ENCODE results near the gene WDR53. TPM values are rescaled to one million over a fixed set of nuclear protein-coding genes. Genes with fewer than 3 reads are reported as not detected.

Gene WDR53
- total RNA-seq, 1 experiment from 2014 or later: 18.6 TPM

- no peak for DNase-seq (ENCODE audit: low read depth, low spot score)
- intact Hi-C loops (cut with micrococcal nuclease; ENCODE audit: unreplicated experiment): no loop called here
- TF ChIP-seq, protein P1, sequence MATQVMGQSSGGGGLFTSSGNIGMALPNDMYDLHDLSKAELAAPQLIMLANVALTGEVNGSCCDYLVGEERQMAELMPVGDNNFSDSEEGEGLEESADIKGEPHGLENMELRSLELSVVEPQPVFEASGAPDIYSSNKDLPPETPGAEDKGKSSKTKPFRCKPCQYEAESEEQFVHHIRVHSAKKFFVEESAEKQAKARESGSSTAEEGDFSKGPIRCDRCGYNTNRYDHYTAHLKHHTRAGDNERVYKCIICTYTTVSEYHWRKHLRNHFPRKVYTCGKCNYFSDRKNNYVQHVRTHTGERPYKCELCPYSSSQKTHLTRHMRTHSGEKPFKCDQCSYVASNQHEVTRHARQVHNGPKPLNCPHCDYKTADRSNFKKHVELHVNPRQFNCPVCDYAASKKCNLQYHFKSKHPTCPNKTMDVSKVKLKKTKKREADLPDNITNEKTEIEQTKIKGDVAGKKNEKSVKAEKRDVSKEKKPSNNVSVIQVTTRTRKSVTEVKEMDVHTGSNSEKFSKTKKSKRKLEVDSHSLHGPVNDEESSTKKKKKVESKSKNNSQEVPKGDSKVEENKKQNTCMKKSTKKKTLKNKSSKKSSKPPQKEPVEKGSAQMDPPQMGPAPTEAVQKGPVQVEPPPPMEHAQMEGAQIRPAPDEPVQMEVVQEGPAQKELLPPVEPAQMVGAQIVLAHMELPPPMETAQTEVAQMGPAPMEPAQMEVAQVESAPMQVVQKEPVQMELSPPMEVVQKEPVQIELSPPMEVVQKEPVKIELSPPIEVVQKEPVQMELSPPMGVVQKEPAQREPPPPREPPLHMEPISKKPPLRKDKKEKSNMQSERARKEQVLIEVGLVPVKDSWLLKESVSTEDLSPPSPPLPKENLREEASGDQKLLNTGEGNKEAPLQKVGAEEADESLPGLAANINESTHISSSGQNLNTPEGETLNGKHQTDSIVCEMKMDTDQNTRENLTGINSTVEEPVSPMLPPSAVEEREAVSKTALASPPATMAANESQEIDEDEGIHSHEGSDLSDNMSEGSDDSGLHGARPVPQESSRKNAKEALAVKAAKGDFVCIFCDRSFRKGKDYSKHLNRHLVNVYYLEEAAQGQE (IDR thresholded peaks at IDR 0.05; ENCODE audit: insufficient read depth in 1 of 2, low read depth in 2 of 2, low read length in 1 of 2): no peak
- TF ChIP-seq, protein P2, sequence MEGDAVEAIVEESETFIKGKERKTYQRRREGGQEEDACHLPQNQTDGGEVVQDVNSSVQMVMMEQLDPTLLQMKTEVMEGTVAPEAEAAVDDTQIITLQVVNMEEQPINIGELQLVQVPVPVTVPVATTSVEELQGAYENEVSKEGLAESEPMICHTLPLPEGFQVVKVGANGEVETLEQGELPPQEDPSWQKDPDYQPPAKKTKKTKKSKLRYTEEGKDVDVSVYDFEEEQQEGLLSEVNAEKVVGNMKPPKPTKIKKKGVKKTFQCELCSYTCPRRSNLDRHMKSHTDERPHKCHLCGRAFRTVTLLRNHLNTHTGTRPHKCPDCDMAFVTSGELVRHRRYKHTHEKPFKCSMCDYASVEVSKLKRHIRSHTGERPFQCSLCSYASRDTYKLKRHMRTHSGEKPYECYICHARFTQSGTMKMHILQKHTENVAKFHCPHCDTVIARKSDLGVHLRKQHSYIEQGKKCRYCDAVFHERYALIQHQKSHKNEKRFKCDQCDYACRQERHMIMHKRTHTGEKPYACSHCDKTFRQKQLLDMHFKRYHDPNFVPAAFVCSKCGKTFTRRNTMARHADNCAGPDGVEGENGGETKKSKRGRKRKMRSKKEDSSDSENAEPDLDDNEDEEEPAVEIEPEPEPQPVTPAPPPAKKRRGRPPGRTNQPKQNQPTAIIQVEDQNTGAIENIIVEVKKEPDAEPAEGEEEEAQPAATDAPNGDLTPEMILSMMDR (IDR thresholded peaks at IDR 0.05): no peak
- no peak for TF ChIP-seq SIN3A (IDR thresholded peaks at IDR 0.05; ENCODE audit: borderline replicate concordance, insufficient read depth, low read depth, low read length)
- TF ChIP-seq TCF7L2 (IDR thresholded peaks at IDR 0.05; ENCODE audit: low read depth, low read length): no peak
- no peak for TF ChIP-seq POLR2AphosphoS5 (IDR thresholded peaks at IDR 0.05; ENCODE audit: low read depth, low read length)
- in situ Hi-C loops (cut with HindIII; ENCODE audit: low pct_unique_long_range_greater_than_20kb, low sequenced_read_pairs): no loop called here
- Histone ChIP-seq H3K4me3 (ENCODE audit: low read depth in 2 of 2, low read length in 2 of 2) (no peak overlapping the region), H3K27ac (ENCODE audit: low read length) (no peak overlapping the region), H3K9me3 (ENCODE audit: control insufficient read depth, insufficient read depth, low read depth, low read length) (no peaks in the 10 kb centered on the region), H3K36me3 (ENCODE audit: control insufficient read depth, insufficient read depth, low read length) (peaks cover 3% of the 10 kb centered on the region; the same call in 1 of the 2 replicates), H3K4me1 (ENCODE audit: control insufficient read depth, insufficient read depth, low read length) (no peaks in the 10 kb centered on the region), H3K27me3 (ENCODE audit: control insufficient read depth, insufficient read depth, low read length) (no peaks in the 10 kb centered on the region)
- POLR2A ChIA-PET: interaction anchor here (0.7 to 0.9 kb wide), 2 partner anchors 9 to 60 kb away, joined by 3 read pairs; no protein-coding TSS in a partner anchor
- CTCF ChIA-PET: interaction anchor here (0.5 kb wide), 1 partner anchor 335 kb away, joined by 3 read pairs; no protein-coding TSS in a partner anchor
- BruUV-seq (replicated peaks): no TSS peak
- ATAC-seq: peak; percentile 48; the same call in 1 of the 2 replicates
These were observed 21.9 kb upstream of the WDR53 start for GRCh38 chr3:196590279-196590678.

DNA sequence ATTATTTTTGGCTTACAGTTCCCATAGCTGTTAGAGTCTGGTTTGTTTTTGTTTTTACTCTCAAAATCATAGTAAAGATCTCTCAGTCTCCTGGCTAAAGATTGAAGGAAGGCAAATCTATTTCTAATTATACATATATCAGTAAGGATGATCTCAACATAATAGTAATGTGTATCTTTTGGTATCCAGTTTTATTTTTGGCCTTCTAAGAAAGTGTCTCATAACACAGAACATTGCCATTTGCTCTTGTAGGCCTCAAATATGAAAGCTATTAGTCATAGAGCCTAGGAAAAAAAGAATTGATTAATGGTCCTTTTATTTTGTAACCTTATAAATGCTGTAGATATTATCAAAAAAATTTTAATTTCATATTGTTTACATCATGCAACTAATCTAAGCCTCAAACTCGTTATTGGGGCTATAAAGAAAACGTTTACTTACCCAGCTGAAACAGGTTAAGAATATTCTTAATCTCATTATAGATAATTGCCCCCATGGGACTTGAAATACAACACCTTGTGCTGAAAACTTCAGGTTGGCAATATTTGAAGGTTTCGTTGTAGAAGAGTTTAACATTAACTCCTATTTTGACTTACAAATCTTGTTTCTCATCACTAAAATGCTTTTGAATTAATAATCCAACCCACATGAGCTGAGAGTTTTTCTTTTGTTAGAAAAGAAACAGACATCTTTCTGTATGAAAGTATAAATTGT lies 16.8 kb upstream of the WDR53 start:
- H3K4me1 ChIP-seq (ENCODE audit: control insufficient read depth, insufficient read depth, low read length): no peaks in the 10 kb centered on the region
- TF ChIP-seq, protein P1 (IDR thresholded peaks at IDR 0.05; ENCODE audit: insufficient read depth in 1 of 2, low read depth in 2 of 2, low read length in 1 of 2): no peak
- no peak for TF ChIP-seq POLR2AphosphoS5 (IDR thresholded peaks at IDR 0.05; ENCODE audit: low read depth, low read length)
- TF ChIP-seq, protein P2 (IDR thresholded peaks at IDR 0.05): no peak
- no peak for TF ChIP-seq SIN3A (IDR thresholded peaks at IDR 0.05; ENCODE audit: borderline replicate concordance, insufficient read depth, low read depth, low read length)
- TF ChIP-seq TCF7L2 (IDR thresholded peaks at IDR 0.05; ENCODE audit: low read depth, low read length): no peak
- H3K4me3 ChIP-seq (ENCODE audit: low read depth in 2 of 2, low read length in 2 of 2): no peak overlapping the region
- H3K9me3 ChIP-seq (ENCODE audit: control insufficient read depth, insufficient read depth, low read depth, low read length): no peaks in the 10 kb centered on the region
- POLR2A ChIA-PET: no interaction called here
- DNase-seq (ENCODE audit: low read depth, low spot score) (no peak), ATAC-seq (no peak)
- no peaks in the 10 kb centered on the region for H3K27me3 ChIP-seq (ENCODE audit: control insufficient read depth, insufficient read depth, low read length)
- peaks cover 15% of the 10 kb centered on the region; the same call in 1 of the 2 replicates for H3K36me3 ChIP-seq (ENCODE audit: control insufficient read depth, insufficient read depth, low read length)
- in situ Hi-C loops (cut with HindIII; ENCODE audit: low pct_unique_long_range_greater_than_20kb, low sequenced_read_pairs): no loop called here
- intact Hi-C loops (cut with micrococcal nuclease; ENCODE audit: unreplicated experiment): no loop called here
- CTCF ChIA-PET: interaction anchor here (0.7 kb wide), 1 partner anchor 200 kb away, joined by 5 read pairs; no protein-coding TSS in a partner anchor
- no TSS peak for BruUV-seq (replicated peaks)
- H3K27ac ChIP-seq (ENCODE audit: low read length): no peak overlapping the region
